Measurements from ENCODE around the gene KCNIP1. TPM values are rescaled to one million over a fixed set of nuclear protein-coding genes. Genes with fewer than 3 reads are reported as not detected.
A peak's percentile ranks its signal among the peaks of the same experiment; 100 is the strongest.

KCNIP1 gene
- total RNA-seq, 2 experiments from 2014 or later: not detected

DNA sequence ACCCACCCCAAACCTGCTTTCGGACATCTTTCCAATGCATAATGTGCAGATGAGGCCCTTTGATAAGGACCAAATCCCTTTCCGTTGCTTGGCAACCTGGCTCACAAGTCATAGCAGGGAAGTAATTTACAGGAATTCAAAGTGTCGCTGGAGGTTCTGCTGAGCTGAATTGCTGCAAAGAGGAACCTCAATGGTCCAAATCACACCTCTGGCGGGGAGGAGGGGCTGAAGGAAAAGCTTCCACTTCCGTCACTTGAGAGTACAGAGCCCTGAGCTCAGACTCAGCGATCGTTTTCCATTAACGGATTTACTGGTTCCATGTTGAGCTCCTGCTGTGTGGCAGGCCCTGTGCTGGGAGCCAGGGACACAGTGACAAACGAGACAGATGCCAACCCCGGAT lies 99.3 kb downstream of the KCNIP1 start:
- no peak overlapping the region for H3K27ac Mint-ChIP-seq
- H3K36me3 ChIP-seq (ENCODE audit: insufficient read depth, low read length): no peaks in the 10 kb centered on the region
- ChIA-PET POLR2A (no interaction called here), CTCF (no interaction called here)
- peaks cover 0 to 2% of the 10 kb centered on the region in 2 experiments for H3K27me3 ChIP-seq (ENCODE audit: control insufficient read depth in 1 of 2, insufficient read depth in 2 of 2, low read length in 2 of 2)
- no peak for ATAC-seq (ENCODE audit: poor library complexity)
- no peak overlapping the region for H3K27ac ChIP-seq (ENCODE audit: low read depth in 1 of 2, low read length in 2 of 2)
- intact Hi-C loops (cut with DNase I, micrococcal nuclease): no loop called here
- no peak for DNase-seq
- no peaks in the 10 kb centered on the region for H3K36me3 Mint-ChIP-seq (ENCODE audit: low read depth)
- no peaks in the 10 kb centered on the region for H3K9me3 Mint-ChIP-seq
- H3K4me3 ChIP-seq (ENCODE audit: low read length): no peak overlapping the region
- peaks cover 8% of the 10 kb centered on the region for H3K27me3 Mint-ChIP-seq
- no peaks in the 10 kb centered on the region for H3K4me1 ChIP-seq (ENCODE audit: insufficient read depth, low read length)
- TF ChIP-seq, protein P1, sequence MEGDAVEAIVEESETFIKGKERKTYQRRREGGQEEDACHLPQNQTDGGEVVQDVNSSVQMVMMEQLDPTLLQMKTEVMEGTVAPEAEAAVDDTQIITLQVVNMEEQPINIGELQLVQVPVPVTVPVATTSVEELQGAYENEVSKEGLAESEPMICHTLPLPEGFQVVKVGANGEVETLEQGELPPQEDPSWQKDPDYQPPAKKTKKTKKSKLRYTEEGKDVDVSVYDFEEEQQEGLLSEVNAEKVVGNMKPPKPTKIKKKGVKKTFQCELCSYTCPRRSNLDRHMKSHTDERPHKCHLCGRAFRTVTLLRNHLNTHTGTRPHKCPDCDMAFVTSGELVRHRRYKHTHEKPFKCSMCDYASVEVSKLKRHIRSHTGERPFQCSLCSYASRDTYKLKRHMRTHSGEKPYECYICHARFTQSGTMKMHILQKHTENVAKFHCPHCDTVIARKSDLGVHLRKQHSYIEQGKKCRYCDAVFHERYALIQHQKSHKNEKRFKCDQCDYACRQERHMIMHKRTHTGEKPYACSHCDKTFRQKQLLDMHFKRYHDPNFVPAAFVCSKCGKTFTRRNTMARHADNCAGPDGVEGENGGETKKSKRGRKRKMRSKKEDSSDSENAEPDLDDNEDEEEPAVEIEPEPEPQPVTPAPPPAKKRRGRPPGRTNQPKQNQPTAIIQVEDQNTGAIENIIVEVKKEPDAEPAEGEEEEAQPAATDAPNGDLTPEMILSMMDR (IDR thresholded peaks at IDR 0.05): no peak
- no peaks in the 10 kb centered on the region for H3K4me1 Mint-ChIP-seq (ENCODE audit: low read depth)
- no peaks in the 10 kb centered on the region for H3K9me3 ChIP-seq (ENCODE audit: control insufficient read depth in 1 of 2, insufficient read depth in 1 of 2, low read length in 2 of 2)
- H3K4me3 Mint-ChIP-seq: no peak overlapping the region

DNA sequence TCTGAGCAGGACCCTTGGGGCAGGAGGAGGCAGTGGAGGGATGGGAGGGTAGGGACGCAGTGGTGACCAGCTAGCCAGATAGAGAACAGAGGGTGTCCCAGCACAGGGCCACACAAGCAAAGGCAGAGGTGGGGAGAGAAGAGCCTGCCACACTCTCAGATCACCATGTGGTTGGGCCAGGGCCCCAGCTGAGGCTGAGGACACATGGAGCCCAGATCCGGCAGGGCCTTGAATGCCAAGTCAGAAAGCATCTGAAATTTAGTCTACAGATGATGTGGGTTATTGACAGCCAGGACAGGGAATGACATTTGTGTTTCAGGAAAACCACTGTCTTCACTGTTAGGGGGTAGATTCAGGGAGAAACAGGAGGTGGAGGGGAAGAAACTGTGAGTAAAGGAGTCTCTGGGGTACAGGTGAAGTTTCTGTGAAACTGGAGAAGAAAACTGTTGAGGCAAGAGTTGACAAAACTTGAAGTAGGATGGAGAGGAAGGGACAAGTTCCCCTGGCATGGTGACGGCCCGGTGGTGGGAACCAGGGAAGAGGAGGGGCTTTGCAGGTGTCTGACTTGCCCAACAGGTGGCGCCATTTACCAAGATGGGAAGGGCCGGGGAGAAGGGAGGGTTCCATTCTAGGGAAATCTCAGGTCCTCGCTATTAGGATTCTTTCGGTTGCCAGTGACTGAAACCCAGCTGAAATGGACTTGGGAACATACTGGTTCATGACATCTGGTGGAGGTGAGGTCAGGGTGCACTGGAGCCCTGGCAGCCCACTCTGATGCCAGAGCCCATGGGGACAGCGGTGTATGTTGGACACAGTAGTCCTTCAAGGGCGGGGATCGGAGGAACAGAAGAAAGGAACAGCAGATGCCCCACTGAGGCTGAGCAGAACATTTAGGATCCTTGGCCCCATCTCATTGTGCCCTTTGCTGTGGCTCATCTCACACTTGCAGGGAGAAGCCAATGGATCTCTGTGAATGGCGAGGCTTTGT lies 100.1 kb downstream of the KCNIP1 start:
- H3K4me3 Mint-ChIP-seq: no peak overlapping the region
- Histone ChIP-seq H3K27ac (ENCODE audit: low read depth in 1 of 2, low read length in 2 of 2) (no peak overlapping the region), H3K4me3 (ENCODE audit: low read length) (no peak overlapping the region), H3K27me3 (ENCODE audit: control insufficient read depth in 1 of 2, insufficient read depth in 2 of 2, low read length in 2 of 2) (peaks cover 0 to 2% of the 10 kb centered on the region in 2 experiments), H3K9me3 (ENCODE audit: control insufficient read depth in 1 of 2, insufficient read depth in 1 of 2, low read length in 2 of 2) (no peaks in the 10 kb centered on the region), H3K4me1 (ENCODE audit: insufficient read depth, low read length) (no peaks in the 10 kb centered on the region), H3K36me3 (ENCODE audit: insufficient read depth, low read length) (no peaks in the 10 kb centered on the region)
- no peaks in the 10 kb centered on the region for H3K36me3 Mint-ChIP-seq (ENCODE audit: low read depth)
- POLR2A ChIA-PET: no interaction called here
- TF ChIP-seq, protein P1 (IDR thresholded peaks at IDR 0.05): no peak
- H3K27me3 Mint-ChIP-seq: peaks cover 8% of the 10 kb centered on the region
- no peak overlapping the region for H3K27ac Mint-ChIP-seq
- ATAC-seq (ENCODE audit: poor library complexity) (peak; percentile 43), DNase-seq (peak in 6 of 14 experiments; percentile 3 to 42 (median 30))
- intact Hi-C loops (cut with DNase I, micrococcal nuclease): no loop called here
- H3K4me1 Mint-ChIP-seq (ENCODE audit: low read depth): no peaks in the 10 kb centered on the region
- CTCF ChIA-PET: no interaction called here
- no peaks in the 10 kb centered on the region for H3K9me3 Mint-ChIP-seq

DNA sequence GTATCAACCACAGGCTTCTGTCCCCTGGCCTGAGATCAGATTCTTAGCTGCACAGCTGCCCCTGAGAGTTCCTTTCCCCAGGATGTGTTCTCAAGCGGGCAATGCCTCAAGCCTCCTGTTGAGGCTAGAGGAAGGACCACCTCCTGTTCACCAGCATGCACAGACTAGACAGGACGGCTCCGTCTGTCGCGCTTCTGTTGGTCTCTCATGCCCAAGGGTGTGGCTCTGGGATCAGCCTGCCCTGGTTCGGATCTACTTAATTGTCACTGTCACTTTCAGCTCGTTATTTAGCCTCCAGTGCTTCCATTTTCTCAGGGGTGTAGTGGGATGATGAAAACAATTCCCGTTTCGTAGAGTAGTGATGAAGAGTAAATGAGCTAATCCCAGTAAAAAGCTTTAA lies 103.1 kb downstream of the KCNIP1 start:
- ATAC-seq (ENCODE audit: poor library complexity) (no peak), DNase-seq (no peak)
- peaks cover 8% of the 10 kb centered on the region for H3K27me3 Mint-ChIP-seq
- ChIA-PET CTCF (no interaction called here), POLR2A (no interaction called here)
- intact Hi-C loops (cut with DNase I, micrococcal nuclease): no loop called here
- H3K27ac ChIP-seq (ENCODE audit: low read depth in 1 of 2, low read length in 2 of 2): no peak overlapping the region
- H3K27me3 ChIP-seq (ENCODE audit: control insufficient read depth in 1 of 2, insufficient read depth in 2 of 2, low read length in 2 of 2): no peaks in the 10 kb centered on the region
- H3K4me1 Mint-ChIP-seq (ENCODE audit: low read depth): no peaks in the 10 kb centered on the region
- H3K9me3 Mint-ChIP-seq: no peaks in the 10 kb centered on the region
- H3K4me3 Mint-ChIP-seq: no peak overlapping the region
- TF ChIP-seq, protein P1 (IDR thresholded peaks at IDR 0.05): no peak
- H3K36me3 Mint-ChIP-seq (ENCODE audit: low read depth): no peaks in the 10 kb centered on the region
- H3K27ac Mint-ChIP-seq: no peak overlapping the region
- H3K4me1 ChIP-seq (ENCODE audit: insufficient read depth, low read length): no peaks in the 10 kb centered on the region
- H3K9me3 ChIP-seq (ENCODE audit: control insufficient read depth in 1 of 2, insufficient read depth in 1 of 2, low read length in 2 of 2): no peaks in the 10 kb centered on the region
- H3K36me3 ChIP-seq (ENCODE audit: insufficient read depth, low read length): no peaks in the 10 kb centered on the region
- H3K4me3 ChIP-seq (ENCODE audit: low read length): no peak overlapping the region

All from CD4-positive, alpha-beta T cell (primary cell).